Tibial nerve (tissue), 4 donors: Measurements from ENCODE around the gene PIK3C2B.

Source experiments
- CTCF ChIP-seq, 5 experiments: fragments of 200-600 bp in 3 of 5; fragments of 450-650 bp in 2 of 5; sonication (generic) in 3 of 5; IDR thresholded peaks; one replicate each; pipeline ENCODE4 v1.5.1; 2016 to 2019; ENCODE audit warnings: antibody characterized with exemption in 5 of 5, mild to moderate bottlenecking in 3 of 5, moderate library complexity in 2 of 5
- EP300 ChIP-seq, 2 donors: sonication (generic); formaldehyde crosslinking; IDR thresholded peaks; one replicate each; pipeline ENCODE4 v1.6.1; 2017; ENCODE audit warnings: antibody characterized with exemption in 2 of 2, mild to moderate bottlenecking in 1 of 2
- POLR2A ChIP-seq, 2 donors: fragments of 450-650 bp; IDR thresholded peaks; one replicate each; pipeline ENCODE4 v1.6.1; 2017; ENCODE audit warnings: antibody characterized with exemption in 2 of 2, mild to moderate bottlenecking in 2 of 2, moderate library complexity in 2 of 2

- TF ChIP-seq CTCF (IDR thresholded peaks at IDR 0.05), result no peak
- TF ChIP-seq EP300 (IDR thresholded peaks at IDR 0.05), result no peak
- no peak for TF ChIP-seq POLR2A (IDR thresholded peaks at IDR 0.05)
Observed at GRCh38 chr1:204495777-204496176, 1.2 kb upstream of the PIK3C2B start.
